HL-60/S4 (cell line): ENCODE measurements around the gene CEBPA.
"Not testable (repeated sequence)": the region's sequence is repeated elsewhere in the genome, so short reads cannot be mapped to it uniquely, and the experiment has no call there.

Experiments
- in situ Hi-C: fragments of 300-500 bp; cut with MboI; formaldehyde crosslinking; loops from 2 replicates; pipeline ENCODE4 v1.14.3; 2022; ENCODE audit warnings: low sequenced_read_pairs

The CEBPA gene

DNA sequence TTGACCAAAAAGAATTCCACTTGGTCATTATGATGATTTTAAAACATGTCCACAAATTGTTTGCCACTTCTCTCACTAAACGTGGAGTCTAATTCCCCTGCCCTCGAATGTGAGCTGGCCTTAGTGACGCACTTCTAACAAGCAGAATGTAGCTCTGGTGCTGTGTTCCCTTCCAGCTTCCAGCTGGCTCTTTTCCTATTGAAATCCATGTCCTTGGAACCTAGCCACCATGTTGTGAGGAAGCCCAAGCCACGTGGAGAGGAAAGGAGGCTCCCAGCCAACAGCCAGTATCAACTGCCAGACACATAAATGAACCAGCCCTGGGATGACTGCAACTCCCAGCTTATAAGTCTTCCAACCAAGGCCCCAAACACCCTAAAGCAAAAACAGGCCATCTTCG is 23.6 kb upstream of the CEBPA start:
- in situ Hi-C loops = no loop called here

DNA sequence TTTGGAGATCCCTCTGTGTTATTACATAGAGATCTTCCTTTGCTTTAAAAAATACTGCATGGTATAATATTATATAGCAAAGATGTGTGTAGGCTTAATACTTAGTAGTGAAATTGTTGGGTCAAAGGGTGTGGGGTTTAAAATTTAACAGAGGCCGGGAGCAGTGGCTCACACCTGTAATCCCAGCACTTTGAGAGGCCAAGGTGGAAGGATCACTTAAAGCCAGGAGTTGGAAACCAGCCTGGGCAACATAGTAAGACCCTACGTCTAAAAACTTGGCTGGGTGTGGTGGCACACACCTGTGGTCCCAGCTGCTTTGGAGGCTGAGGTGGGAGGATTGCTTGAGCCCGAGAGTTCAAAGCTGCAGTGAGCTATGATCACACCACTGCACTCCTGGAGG is 22.3 kb upstream of the CEBPA start:
- in situ Hi-C loops = no loop called here

DNA sequence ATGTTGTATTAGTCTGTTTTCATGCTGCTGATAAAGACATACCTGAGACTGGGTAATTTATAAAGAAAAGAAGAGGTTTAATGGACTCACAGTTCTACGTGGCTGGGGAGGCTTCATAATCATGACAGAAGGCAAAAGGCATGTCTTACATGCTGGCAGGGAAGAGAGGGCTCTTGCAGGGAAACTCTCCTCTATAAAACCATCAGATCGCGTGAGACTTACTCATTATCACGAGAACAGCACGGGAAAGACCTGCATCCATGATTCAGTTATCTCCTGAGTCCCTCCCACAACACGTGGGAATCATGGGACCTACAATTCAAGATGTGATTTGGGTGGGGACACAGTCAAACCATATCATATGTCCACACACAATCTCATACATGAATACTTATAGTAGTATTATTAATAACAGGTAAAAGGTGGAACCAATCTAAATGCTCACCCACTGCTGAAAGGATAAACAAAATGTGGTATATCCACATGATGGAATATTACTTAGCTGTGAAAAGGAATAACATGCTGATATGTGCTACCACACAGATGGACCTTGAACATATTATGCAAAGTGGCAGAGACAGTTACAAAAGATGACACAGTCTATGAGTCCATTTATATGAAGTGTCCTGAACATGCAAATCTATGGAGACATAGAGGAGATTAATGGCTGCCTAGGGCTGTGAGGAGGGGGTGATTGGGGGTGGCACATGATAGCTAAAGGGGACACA is 20.9 kb upstream of the CEBPA start:
- in situ Hi-C loops = no loop called here

DNA sequence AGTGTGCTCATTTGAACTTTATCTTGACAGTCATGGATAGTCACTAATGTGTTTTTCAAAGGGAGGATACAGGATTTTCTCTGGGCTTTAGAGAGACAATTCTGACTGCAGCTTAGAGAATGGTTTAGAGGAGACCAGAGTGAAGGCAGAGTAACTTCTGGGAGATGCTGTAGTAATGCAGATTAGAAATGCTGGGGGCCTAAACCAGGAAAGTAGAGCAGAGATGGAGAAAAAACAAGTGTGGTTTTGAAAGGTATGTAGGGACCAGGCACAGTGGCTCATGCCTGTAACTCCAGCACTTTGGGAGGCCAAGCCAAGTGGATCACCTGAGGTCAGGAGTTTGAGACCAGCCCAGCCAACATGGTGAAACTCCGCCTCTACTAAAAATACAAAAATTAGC is 18.3 kb upstream of the CEBPA start:
- in situ Hi-C loops = no loop called here

DNA sequence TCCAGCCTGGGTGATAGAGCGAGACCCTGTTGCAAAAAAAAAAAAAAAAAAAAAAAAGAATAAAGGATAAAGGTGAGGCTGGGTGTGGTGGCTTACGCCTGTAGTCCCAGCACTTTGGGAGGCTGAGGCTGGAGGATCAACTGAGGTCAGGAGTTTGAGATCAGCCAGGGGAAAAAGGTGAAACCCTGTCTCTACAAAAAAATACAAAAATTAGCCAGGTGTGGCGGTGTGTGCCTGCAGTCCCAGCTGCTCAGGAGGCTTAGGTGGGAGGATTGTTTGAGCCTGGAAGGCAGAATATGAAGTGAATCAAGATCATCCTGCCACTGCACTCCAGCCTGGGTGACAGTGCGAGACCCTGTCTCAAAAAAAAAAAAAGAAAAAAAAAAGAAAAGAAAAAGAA is 15.7 kb upstream of the CEBPA start:
- in situ Hi-C loops = not testable (repeated sequence)

DNA sequence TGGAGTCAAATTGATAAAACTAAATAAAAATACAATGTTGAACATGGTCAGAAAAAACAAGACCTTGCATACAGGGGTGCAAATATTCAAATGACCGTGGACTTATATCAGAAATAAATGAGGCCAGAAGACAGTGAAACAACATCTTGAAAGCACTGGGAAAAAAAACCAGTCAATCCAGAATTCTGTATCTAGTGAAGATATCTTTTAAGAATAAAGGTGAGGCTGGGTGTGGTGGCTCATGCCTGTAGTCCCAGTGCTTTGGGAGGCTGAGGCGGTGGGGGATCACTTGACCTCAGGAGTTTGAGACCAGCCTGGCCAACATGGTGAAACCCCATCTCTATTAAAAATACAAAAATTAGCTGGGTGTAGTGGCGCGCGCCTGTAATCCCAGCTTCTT is 15.2 kb upstream of the CEBPA start:
- in situ Hi-C loops = no loop called here

DNA sequence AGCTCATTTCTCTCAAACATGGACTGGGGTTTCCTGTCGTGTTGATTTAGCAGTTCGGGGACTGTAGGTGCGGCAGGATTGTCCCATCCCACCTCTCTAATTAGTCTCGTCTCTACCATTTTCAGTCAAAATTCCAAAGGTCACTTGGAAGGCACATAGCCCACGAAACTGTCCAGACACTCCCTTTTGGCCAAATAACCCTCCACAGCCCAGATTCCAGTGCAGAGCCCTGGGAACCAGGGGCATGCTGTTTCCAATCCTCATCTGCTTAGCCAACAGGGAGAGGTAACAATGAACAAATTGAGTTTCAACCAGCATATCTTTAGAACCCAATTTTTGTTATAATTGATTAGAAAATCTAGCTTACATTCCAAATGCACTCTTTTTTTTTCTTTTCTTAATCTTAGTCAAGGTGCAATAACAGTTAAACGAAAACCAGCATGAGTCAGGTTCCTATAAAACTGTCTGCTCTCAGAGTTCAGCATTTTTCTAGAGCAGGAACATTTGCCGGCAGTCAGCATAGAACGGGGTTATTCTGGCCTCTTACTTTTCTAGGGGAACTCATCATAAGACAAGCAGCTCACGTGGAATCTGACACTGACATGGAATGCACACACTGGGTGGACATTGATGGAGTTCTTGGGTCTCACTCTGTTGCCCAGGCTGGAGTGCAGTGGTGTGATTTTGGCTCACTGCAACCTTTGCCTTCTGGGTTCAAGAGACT is 14.4 kb upstream of the CEBPA start:
- in situ Hi-C loops = no loop called here

DNA sequence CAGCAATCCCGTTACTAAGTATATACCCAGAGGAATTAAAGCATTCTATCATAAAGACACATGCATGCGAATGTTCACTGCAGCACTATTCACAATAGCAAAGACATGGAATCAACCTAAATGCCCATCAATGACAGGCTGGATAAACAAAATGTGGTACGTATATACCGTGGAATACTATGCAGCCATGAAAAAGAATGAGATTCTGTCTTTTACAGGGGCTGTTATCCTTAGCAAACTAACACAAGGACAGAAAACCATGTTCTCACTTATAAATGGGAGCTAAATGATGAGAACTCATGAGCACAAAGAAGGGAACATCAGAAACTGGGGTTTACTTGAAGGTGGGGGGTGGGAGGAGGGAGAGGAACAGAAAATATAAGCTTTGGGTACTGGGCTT is 10.5 kb upstream of the CEBPA start:
- in situ Hi-C loops = not testable (repeated sequence)

DNA sequence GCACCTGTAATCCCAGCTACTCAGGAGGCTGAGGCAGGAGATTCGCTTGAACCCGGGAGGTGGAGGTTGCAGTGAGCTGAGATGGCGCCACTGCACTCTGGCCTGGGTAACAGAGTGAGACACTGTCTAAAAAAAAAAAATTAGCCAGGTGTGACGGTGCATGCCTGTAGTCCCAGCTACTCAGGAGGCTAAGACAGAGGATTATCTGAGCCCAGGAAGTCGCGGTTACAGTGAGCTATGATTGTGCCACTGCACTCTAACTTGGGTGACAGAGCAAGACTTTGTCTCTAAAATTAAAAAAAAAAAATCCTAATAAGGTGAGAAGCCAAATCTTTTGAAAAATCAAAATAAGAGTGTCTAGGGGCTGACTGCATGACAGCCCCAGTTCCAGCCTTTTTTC is 9.7 kb upstream of the CEBPA start:
- in situ Hi-C loops = no loop called here

DNA sequence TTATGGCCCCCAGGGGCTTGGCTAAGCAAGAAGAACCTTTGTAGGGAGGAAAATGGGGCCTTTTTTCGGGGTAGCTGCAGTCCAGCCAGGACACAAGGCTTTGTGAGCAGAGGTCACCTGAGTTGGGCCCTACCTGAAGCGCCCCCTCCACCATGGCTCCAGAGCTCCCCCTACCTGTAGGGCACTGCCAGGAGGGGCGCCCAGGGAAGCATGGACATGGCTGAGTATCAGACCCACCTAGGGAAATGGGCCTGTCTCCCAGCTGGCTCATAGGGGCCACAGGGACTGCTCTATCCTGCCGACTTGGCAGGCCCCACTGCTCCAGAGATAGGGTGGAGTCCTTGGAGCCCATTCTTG is 9.0 kb upstream of the CEBPA start:
- in situ Hi-C loops = no loop called here

DNA sequence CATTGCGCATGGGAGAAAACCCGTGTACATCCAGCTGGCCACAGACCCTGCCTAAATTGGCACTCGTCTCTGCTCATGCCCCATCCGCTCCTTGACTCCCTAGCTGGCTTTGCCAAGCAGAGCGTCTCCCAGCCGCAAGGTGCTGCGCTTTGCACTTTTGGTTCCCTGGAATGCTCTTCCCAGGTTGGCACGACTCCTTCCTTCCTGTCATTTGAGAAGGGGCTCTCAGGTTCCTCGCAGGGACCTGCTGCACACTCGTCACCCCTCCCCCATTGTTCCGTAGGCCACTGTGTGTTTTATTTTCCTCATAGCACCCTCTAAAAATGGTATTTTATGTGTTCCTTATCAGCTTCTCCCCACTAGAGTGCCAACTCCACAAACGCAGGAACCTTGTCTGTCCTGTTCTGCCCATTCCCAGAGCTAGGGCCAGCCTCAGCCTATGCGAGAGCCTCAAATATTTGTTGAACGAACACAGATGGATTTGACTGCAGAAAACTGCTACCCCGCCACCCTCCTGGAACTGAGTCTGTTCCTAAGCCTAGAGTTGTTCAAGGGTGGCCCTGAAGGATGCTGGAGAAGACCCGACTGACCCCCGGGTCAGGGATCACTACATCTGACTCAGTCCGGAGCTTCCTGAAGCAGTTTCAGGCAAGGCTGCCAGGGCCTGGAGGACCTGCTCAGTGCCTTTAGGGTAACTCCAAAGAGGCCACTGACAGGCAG is 8.4 kb upstream of the CEBPA start:
- in situ Hi-C loops = no loop called here

DNA sequence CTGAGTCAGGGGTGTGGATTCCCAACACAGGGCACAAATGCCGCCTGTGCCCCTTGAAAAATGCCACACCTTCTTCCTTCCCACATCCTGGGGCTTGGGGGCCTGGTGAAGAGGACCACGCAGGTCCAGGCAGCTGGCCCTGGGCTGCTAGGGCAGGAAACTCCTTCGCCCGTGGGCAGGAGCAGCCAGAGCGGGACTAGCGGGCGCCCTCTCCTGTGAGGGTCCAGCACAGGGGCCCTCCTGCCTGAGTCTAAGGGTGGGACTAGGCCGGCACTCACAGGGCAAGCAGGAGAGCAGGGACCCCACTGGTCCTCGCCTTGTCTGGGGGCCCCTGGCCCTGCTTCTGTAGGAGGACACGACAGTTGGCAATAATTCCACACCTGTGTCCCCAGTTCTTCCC is 7.5 kb upstream of the CEBPA start:
- in situ Hi-C loops = no loop called here

DNA sequence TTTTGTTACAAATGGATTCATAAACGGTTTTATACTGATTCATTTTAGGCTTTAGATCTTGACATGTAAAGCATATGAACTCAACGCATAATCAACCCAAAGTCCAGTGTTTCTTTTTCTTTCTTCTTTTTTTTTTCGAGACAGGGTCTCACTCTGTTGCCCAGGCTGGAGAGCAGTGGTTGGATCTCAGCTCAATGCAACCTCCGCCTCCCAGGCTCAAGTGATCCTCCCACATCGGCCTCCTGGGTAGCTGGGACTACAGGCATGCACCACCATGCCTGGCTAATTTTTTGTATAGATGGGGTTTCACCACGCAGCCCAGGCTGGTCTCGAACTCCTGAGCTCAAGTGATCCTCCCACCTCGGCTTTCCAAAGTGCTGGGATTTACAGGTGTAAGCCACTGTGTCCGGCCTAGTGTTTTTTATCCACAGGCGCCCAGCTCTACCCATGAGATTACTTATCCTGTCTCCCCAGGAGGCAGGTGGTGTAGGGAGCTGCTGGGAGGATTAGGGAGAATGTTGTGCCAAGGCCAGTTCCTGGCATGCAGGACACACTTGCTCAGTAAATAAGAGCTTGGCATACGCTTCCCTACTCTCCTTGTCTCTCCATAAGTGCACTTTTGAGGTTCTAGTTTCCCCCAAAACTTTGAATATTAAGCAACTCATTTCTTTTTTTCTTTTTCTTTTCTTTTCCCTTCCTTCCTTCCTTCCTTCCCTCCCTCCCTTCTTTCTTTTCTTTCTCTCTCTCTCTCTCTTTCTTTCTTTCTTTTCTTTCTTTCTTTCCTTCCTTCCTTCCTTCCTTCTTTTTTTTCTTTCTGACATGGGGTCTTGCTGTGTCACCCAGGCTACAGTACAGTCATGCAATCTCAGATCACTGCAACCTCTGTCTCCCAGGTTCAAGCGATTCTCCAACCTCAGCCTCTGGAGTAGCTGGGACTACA is 4.8 kb upstream of the CEBPA start:
- in situ Hi-C loops = no loop called here

DNA sequence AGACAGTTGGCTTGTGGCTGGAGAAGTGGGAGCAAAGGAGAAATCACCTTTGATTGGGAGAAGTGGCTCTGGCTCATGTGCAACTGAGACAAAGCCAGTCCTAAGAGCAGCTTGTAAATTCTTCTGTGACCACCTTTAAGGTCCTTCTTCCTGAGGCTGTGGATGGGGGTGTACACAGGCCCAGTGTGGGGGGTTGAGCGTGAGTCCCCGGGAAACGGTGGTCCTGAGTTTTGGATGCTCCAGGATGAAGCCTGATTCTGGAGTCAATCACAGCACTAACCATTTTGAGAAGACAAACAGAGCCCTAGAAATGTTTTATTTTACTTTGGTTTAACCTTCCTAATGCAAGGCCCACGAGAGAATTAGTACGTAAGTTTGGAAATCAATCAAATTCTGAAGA is 3.9 kb upstream of the CEBPA start:
- in situ Hi-C loops = no loop called here

DNA sequence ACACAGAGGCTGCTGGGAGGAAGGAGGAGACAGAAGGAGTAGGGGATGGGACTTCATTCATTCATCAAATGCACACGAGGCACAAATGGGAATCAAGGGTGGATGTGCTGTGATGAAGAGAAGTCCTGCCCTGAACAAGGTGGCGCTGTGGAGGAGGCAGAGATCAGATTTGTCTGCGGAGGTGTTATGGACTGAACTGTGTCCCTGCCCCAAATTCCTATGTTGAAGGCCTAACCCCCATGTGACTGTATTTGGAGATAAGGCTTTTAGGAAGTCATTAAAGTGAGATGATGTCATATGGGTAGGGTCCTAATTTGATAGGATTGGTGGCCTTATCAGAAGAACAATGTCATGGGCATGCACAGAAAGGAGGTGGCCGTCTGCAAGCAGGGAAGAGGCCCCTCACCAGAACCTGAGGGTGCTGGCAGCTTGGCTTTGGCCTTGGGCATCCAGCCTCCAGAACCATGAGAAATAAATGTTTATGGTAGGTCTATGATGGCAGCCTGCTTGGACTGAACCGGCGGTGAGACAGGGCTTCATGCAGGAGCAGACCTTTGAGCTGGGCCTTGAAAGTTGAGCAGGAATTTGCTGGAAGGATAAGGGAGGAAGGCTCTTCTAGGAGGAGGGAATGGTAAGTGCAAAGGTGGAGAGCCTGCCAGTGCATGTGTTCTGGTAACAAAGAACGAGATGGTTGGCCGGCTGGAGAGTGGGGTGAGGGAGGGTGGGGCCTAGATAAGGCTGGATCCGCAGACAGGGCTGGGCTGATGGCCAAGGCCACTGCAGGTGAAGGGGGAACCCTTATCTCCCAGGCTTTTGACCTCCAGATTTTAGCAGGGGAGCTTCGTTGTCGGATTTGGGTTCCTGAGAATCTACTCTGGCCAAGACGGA is 2.7 kb upstream of the CEBPA start:
- in situ Hi-C loops = no loop called here

DNA sequence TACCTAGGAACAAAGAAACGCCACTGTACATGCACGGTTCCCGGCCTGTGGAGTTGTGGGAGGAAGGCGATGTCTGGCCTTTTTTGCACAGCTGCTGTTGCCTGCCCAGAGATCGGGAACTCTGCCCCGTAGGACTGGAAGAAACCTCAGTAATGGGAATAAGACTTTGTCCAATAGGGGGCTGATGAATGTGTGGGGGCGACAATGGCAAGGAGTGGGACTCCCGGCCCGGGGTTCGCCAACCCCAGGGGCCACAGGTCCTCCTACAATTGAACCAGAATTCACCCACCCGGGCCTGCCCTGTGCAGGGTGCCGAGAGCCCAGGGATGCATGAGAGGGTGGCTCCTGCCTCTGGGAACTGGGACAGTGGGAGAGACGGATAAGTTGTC is 2.0 kb upstream of the CEBPA start:
- in situ Hi-C loops = no loop called here

DNA sequence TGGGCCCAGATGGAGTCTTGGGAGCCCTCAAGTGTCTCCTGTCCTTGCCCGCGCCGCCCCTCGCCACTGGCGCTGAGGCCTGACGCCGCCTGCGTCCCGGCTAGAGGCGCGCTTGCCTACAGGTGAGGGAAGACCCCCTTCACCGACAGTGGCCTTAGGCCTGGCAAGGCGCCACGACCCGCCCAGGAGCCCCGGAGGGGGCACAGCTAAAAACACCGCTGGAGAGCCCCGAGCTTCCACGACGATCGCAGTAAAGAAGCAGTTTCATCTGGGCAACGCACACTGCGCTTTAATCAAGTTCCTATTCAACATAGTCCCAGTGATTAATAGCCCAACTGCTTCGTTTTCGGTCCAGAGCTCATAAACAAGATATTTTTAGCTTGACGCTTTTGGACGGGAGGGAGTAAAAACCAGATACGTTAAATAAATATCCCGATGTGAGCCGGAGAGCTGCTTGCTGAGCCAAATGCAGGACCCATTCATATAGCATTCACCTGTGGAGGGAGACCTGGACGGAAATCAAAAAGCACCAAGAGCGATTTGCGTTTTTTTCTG is 1.5 kb upstream of the CEBPA start:
- in situ Hi-C loops = no loop called here

DNA sequence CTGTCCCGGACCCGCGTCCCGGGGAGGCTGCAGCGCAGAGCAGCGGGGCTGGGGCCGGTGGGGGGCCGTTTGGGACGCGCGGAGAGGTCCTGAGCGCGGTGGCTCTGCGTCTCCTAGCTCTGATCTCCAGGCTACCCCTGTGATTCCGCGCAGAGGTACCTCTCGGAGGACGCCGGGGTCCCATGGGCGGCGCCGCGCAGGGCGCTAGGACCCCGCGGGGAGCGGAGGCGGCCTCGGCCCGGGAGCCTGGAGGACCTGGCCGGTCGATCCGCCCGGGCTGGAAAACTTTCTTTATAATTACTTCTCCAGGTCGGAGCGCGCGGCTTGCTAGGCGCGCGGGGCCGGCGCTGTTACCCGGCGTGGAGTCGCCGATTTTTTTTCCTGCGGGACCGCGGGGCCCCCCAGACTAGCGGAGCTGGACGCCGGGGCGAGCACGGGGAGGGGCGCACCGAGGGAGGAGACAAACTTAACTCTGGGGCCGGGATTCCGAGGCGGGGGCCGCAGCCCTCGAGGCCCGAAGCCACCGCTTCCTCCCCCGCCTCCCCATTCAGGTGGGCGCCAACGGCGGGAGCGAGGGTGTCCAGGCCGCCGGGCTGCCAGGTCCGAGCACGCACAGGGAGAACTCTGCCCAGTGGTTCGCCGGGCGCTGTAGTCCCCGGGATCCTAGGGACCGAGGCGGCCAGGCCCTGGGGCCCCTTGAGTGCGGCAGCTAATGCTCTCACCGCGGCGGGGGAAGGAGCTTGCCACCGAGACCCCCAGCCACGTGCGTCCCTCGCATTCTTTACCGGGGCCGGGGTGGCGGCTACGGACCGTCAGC is 848 bp upstream of the CEBPA start:
- in situ Hi-C loops = no loop called here

DNA sequence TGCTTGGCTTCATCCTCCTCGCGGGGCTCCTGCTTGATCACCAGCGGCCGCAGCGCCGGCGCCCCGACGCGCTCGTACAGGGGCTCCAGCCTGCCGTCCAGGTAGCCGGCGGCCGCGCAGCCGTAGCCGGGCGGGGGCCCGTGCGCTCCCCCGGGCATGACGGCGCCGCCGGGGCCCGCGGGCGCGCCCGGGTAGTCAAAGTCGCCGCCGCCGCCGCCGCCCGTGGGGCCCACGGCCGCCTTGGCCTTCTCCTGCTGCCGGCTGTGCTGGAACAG is 497 bp downstream of the CEBPA start:
- in situ Hi-C loops = no loop called here
